ENCODE data around the gene TRDN. TPM values are rescaled to one million over a fixed set of nuclear protein-coding genes. Genes with fewer than 3 reads are reported as not detected.

Gene TRDN, protein sequence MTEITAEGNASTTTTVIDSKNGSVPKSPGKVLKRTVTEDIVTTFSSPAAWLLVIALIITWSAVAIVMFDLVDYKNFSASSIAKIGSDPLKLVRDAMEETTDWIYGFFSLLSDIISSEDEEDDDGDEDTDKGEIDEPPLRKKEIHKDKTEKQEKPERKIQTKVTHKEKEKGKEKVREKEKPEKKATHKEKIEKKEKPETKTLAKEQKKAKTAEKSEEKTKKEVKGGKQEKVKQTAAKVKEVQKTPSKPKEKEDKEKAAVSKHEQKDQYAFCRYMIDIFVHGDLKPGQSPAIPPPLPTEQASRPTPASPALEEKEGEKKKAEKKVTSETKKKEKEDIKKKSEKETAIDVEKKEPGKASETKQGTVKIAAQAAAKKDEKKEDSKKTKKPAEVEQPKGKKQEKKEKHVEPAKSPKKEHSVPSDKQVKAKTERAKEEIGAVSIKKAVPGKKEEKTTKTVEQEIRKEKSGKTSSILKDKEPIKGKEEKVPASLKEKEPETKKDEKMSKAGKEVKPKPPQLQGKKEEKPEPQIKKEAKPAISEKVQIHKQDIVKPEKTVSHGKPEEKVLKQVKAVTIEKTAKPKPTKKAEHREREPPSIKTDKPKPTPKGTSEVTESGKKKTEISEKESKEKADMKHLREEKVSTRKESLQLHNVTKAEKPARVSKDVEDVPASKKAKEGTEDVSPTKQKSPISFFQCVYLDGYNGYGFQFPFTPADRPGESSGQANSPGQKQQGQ
- not detected in 2 replicates for total RNA-seq (2014; rRNA removed; shearing (Covaris generic))

DNA sequence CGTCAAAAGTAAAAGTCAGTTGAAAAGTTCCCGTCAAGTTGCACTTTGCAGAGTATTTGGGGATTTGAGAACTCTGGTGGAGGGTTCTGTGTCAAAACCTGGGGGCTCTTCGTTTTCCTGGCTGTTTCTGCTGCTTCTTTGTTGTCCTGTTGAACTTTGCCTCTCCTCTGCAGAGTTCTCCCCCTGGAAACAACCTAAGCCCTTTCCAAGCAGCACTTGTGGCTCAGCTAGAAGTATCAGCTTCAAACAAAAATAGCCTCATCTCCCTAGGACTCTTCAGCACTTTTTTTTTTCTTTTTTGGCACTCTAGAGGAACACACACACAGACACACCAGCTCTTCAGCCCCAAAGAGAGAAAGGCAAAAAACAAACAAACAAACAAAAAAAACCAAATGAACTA, at the start of gene TRDN:
Gene TRDN (minus strand): TSS at position 169 of the 400 bp plus-strand sequence. CDS start 175 bp downstream, outside the sequence.
- in situ Hi-C loops (cut with HindIII; ENCODE audit: low sequenced_read_pairs) = no loop called here
- no peak for DNase-seq (ENCODE audit: low spot score)

GRCh38 chr6:123681957-123682462, 45.3 kb upstream of the TRDN start:
- DNase-seq (ENCODE audit: low spot score) = no peak
- in situ Hi-C loops (cut with HindIII; ENCODE audit: low sequenced_read_pairs) = no loop called here

- no peak for DNase-seq (ENCODE audit: low spot score)
- in situ Hi-C loops (cut with HindIII; ENCODE audit: low sequenced_read_pairs) = no loop called here
Measured at GRCh38 chr6:123677897-123678296, 41.1 kb upstream of the TRDN start.

DNA sequence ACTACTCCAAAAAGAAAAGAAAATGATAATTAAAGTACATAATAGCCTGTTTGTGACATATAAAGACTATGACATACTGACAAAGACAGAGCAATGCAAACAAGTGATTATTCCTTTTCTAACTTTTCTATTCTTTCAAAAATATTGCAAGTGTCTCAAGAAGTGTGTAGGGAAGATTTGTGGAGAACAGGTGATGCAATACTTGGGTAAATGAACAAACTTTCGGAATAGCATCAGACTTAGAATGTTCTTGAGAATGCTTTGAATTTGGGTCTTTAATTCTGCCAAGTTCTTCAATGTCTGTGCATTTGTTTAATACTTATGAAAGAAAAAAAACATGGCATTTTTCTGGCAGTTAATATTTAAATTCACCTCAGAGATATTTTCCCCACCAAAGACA, 40.0 kb upstream of the TRDN start:
- DNase-seq (ENCODE audit: low spot score) = no peak
- in situ Hi-C loops (cut with HindIII; ENCODE audit: low sequenced_read_pairs) = no loop called here

DNA sequence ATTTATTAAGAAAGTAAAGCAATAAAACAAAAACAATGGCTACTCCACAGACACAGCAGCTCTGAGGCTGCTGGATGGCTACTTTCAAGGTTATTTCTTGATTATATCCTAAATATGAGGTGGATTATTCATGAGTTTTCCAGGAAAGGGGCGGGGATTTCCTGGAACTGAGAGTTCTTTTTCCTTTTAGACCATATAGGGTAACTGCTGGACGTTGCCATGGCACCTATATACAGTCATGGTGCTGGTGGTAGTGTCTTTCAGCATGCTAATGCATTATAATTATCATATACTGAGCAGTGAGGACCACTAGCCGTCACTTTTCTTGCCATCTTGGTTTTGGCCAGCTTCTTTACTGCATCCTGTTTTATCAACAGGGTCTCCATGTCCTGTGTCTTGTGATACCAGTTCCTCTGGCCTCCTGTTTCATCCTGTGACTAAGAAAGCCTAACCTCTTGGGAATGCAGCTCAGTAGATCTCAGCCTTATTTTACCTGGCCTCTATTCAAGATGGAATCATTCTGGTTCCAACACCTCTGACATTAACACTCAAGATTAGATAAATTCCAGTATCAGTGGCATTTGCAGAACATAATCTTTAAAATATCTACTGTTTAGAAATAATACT, 32.3 kb upstream of the TRDN start:
- in situ Hi-C loops (cut with HindIII; ENCODE audit: low sequenced_read_pairs) = no loop called here
- no peak for DNase-seq (ENCODE audit: low spot score)

DNA sequence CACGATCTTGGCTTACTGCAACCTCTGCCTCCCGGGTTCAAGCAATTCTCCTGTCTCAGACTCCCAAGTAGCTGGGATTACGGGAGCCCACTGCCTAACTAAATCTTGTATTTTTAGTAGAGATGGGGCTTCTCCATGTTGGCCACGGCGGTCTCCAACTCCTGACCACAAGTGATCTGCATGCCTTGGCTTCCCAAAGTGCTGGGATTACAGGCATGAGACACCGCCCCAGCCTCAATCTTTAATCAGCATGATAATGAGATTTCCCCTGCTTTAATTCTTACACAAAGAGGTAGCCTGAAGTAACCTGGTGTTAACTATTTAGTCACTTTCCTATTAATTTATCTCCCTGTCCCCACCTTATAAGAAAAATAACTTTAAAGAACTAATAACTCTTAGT, 31.3 kb upstream of the TRDN start:
- in situ Hi-C loops (cut with HindIII; ENCODE audit: low sequenced_read_pairs) = no loop called here
- no peak for DNase-seq (ENCODE audit: low spot score)

DNA sequence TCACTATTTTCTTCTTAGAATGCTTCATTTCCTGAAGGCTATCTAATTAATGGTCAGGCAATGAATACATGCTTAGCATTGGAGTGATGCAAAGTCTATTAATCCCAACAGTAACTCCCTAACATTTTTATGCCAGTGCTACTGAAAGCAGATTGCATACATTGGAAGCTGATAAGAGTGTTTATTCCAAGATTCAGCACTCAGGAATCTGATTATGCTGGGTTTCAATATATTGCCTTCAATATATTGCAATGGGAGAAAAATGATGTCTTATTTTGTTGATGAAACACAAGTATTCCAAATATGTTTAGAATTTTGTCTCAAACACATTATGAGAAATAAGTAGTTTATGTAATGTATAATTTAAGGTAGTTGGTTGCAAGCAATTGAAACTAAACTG, 26.7 kb upstream of the TRDN start:
- no peak for DNase-seq (ENCODE audit: low spot score)
- in situ Hi-C loops (cut with HindIII; ENCODE audit: low sequenced_read_pairs) = no loop called here

DNA sequence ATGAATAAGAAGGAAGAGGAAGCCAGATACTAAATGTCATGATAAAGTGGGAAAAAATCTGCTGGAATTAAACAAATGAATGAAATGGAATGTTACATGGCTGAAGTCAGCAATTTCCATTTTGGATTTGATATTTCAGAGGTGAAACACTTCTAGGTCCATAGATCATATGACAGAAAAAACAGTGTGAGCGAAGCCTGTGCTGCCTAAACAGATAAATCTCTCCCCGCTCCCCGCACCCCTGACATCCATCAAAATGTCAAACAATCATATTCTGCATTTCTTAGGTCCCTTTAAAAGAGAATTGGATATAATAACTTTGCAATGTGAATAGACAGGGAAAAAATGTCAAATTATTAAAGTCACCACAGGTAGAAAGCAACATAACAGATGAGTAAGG, 26.0 kb upstream of the TRDN start:
- no peak for DNase-seq (ENCODE audit: low spot score)
- in situ Hi-C loops (cut with HindIII; ENCODE audit: low sequenced_read_pairs) = no loop called here

DNA sequence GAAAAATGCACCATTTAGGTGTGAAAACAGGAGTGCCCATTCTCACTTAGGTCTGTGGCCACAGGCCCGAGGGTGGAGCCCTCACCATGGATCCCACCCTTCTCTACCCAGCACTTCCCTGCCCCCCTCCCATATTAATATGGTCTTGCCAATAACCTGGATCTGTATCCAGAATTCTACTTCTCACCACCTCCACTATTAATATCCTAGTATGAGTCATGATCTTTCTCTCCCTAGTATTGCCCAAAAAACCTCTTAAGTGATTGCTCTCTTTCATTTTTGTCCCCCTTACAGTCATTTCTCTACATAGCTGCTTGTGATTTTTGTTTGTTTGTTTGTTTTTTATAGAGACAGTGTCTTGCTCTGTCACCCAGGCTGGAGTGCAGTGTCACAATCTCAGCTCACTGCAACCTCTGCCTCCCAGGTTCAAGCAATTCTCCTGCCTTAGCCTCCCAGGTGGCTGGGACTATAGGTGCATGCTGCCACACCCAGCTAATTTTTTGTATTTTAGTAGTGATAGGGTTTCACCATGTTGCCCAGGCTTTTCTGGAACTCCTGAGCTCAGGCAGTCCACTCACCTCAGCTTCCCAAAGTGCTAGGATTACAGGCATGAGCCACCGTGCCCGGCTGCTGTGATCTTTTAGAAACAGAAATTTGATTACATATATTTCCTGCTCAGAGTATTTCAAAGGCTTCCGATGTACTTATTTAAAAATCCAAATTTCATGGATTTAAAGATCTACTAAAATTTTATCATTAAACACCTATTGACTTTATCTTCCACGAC, 24.5 kb upstream of the TRDN start:
- no peak for DNase-seq (ENCODE audit: low spot score)
- in situ Hi-C loops (cut with HindIII; ENCODE audit: low sequenced_read_pairs) = no loop called here

DNA sequence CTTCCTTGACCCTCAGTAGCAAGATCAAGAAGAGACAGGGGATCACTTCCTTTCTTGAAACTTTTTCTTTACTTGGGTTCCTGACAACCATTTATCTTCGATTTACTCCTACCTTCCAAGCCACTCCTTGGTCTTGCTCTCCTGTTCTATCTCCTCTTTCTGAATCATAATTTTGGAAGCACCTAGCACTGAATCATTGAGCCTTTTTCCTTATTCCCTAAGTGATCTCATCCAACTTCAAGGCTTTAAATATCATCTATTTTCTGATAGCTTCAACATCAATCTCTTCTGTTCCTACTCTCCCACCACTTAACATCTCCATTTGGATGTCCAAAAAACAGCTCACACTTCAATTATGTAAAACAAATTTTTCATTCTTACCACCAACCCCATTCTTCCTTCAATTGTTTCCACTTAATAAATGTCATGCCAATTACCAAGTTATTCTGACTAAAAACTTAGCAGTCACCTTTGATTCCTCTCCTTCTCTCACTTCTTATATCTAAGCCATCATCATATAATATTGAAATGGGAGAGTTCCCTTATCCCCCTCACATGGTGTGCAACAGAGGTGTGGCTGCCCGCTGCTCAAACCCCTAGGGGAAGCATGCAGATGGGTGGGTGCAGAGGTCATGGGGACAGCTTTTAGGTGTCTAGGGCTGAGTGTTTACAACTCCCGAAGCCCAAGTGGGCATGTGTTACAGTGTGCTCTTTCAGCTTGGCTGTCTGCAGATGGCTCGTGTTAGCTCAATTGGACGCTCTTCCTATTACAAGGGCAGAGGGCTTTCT, 23.4 kb upstream of the TRDN start:
- DNase-seq (ENCODE audit: low spot score) = no peak
- in situ Hi-C loops (cut with HindIII; ENCODE audit: low sequenced_read_pairs) = no loop called here

DNA sequence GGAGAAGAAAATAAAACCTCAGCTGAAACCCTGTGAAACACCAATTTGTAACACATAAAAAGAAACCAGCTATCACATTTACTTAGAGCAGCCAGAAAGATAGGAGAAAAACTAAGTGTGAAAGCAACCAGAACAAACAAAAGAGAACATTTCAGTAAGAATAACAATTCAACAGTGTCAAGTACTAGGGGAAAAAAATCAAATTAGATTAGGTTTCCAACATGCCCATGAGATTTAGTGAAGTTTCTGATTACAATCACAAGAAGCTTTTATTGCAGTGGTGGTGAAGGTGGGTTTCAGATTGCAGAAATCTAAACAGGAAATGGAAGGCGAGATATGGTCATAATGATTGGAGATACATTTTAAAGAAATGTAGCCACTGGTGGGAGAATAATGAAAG, 22.1 kb upstream of the TRDN start:
- in situ Hi-C loops (cut with HindIII; ENCODE audit: low sequenced_read_pairs) = no loop called here
- no peak for DNase-seq (ENCODE audit: low spot score)

GRCh38 chr6:123655521-123656306, 19.0 kb upstream of the TRDN start:
- in situ Hi-C loops (cut with HindIII; ENCODE audit: low sequenced_read_pairs) = no loop called here

DNA sequence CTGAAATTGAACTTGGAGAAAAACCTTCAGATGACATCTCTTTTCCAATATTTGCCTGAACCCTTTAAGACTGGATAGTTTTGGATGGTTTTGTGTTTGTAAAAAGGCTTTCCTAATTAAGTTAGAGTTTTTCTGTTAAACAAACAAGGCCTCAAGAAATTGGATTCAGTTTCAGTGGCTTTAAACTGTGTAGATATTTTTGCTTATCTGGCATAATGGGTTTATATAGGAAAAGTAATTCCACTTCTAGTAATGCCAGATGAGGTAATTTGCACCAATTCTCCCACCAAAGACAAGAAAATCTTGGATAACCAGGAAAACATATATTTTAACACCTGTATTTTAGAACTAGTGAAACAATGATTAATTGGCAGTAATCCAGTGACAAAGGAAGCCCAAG, 12.0 kb upstream of the TRDN start:
- DNase-seq (ENCODE audit: low spot score) = no peak
- in situ Hi-C loops (cut with HindIII; ENCODE audit: low sequenced_read_pairs) = no loop called here

More at GRCh38 chr6:123655521-123656306, 19.0 kb upstream of the TRDN start:
- no peak for DNase-seq (ENCODE audit: low spot score)

DNA sequence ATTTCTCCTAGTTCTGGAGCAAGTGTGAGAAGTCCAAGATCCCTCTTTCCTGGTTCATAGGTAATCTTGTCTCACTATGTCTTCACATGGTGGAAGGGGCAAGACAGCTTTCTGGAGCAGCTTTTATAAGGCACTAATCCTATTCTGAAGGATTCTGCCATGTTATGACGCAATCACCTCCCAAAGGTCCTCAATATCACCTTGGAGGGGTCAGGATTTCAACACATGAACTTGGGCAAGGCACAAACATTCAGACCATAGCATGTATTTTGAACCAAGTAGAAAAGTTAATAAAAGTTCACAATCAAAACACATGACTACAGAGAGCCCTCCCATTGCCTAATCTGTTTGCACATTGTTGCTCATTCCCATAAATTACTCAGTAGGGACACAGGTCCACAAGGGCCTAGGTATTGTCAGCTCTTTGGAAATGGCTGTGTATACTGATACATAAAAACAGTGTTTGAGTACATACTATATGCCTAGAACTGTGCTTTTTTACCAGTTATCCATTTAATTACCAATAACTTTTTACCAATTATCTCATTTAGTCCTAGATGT, 11.3 kb upstream of the TRDN start:
- in situ Hi-C loops (cut with HindIII; ENCODE audit: low sequenced_read_pairs) = no loop called here
- no peak for DNase-seq (ENCODE audit: low spot score)

- in situ Hi-C loops (cut with HindIII; ENCODE audit: low sequenced_read_pairs) = no loop called here
- no peak for DNase-seq (ENCODE audit: low spot score)
Measured at GRCh38 chr6:123641497-123641896, 4.7 kb upstream of the TRDN start.

DNA sequence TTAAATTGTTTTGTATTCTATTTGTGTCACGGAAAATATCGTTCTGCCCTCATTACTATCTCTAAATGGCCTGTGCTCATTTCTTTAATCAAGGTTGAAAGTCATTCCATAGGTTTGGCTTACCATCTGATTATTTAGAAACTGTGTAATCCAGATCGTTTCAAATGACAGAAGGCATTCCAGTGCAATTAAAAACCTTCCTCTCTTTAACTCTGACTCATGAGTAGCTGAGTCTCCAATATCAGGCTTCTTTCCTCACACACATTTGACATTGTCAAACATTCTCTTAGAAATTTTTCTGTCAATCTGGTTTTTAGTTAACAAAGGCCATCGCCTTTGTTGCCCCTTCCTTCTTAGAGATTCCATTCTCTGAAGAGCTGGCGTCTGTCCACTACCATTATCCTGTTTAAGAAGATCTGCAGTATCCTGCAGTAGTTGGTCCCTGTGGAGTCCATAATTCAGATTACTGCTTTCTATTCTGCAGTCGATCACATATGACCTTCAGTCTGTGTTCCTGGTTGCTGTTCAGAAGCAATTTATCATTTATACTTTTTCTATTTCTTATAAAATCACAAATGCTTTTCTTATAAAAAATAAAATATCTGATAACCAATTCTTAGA, 3.9 kb upstream of the TRDN start:
- in situ Hi-C loops (cut with HindIII; ENCODE audit: low sequenced_read_pairs) = no loop called here
- no peak for DNase-seq (ENCODE audit: low spot score)

GRCh38 chr6:123638865-123639264, 2.1 kb upstream of the TRDN start:
- in situ Hi-C loops (cut with HindIII; ENCODE audit: low sequenced_read_pairs) = no loop called here
- DNase-seq (ENCODE audit: low spot score) = no peak
